Measurements from ENCODE around the gene ARL5A.

DNA sequence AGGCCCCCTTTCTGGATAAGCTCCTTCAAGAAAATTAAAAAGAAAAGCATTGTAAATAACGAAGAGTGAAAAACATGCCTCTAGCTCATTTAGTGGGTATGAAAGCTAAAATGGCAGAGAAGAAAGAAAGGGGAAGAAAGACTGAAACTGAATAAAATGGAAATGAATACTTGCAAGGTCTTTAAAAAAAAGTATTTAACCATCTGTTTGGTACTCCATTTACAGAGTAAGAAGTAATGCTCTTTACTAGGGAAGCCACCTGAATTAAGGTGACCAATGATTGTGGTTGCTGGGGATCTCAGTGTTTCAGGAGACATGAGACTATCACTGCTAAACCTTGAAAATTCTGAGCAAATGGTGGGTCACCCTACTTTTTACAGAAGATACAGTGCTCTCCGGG is 17.7 kb upstream of the ARL5A start:
- TF ChIP-seq POLR2A (IDR thresholded peaks at IDR 0.05): no peak
- TF ChIP-seq, protein P1, sequence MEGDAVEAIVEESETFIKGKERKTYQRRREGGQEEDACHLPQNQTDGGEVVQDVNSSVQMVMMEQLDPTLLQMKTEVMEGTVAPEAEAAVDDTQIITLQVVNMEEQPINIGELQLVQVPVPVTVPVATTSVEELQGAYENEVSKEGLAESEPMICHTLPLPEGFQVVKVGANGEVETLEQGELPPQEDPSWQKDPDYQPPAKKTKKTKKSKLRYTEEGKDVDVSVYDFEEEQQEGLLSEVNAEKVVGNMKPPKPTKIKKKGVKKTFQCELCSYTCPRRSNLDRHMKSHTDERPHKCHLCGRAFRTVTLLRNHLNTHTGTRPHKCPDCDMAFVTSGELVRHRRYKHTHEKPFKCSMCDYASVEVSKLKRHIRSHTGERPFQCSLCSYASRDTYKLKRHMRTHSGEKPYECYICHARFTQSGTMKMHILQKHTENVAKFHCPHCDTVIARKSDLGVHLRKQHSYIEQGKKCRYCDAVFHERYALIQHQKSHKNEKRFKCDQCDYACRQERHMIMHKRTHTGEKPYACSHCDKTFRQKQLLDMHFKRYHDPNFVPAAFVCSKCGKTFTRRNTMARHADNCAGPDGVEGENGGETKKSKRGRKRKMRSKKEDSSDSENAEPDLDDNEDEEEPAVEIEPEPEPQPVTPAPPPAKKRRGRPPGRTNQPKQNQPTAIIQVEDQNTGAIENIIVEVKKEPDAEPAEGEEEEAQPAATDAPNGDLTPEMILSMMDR (IDR thresholded peaks at IDR 0.05): no peak

Measured in adrenal gland (tissue), 5 donors.